Heart right ventricle (tissue), 16 donors: ENCODE results near the gene NECTIN3. TPM values are rescaled to one million over a fixed set of nuclear protein-coding genes. Genes with fewer than 3 reads are reported as not detected.

Experiments used
- ATAC-seq, 8 donors: fragments of 200-7000 bp; cut with Tn5 transposase; one replicate each; pipeline ENCODE4 v1.9.1; 2020; ENCODE audit warnings: mild to moderate bottlenecking in 8 of 8, moderate library complexity in 8 of 8, moderate number of reproducible peaks in 1 of 8
- DNase-seq, 2 donors: peaks; one replicate each; pipeline ENCODE4 v3.0.0-alpha.2; 2020
- H3K27ac ChIP-seq, 10 donors: fragments of 200-600 bp; sonication (generic) in 2 of 10; one replicate each; pipeline versions ENCODE4 v1.5.0 to v1.8.0; 2020 to 2022; ENCODE audit warnings: mild to moderate bottlenecking in 3 of 10
- H3K27me3 ChIP-seq, 7 donors: fragments of 200-600 bp; one replicate each; pipeline ENCODE4 v1.8.0; 2021 to 2022; ENCODE audit warnings: mild to moderate bottlenecking in 2 of 7
- H3K36me3 ChIP-seq, 9 donors: fragments of 200-600 bp; sonication (generic) in 1 of 9; one replicate each; pipeline versions ENCODE4 v1.5.0 to v1.8.0; 2020 to 2022; ENCODE audit warnings: mild to moderate bottlenecking in 2 of 9
- H3K4me1 ChIP-seq, 9 donors: fragments of 200-600 bp; sonication (generic) in 1 of 9; one replicate each; pipeline versions ENCODE4 v1.5.0 to v1.8.0; 2020 to 2022; ENCODE audit warnings: mild to moderate bottlenecking in 4 of 9
- H3K4me3 ChIP-seq, 10 donors: fragments of 200-600 bp; sonication (generic) in 2 of 10; one replicate each; pipeline versions ENCODE4 v1.5.0 to v1.8.0; 2020 to 2022; ENCODE audit warnings: mild to moderate bottlenecking in 7 of 10, moderate library complexity in 2 of 10
- H3K9me3 ChIP-seq, 11 donors: fragments of 200-600 bp in 10 of 11; sonication (generic) in 2 of 11; one replicate each; pipeline versions ENCODE4 v1.5.0 to v1.8.0; 2013 to 2022; ENCODE audit warnings: mild to moderate bottlenecking in 2 of 11, control low read depth in 1 of 11, moderate library complexity in 1 of 11
- CTCF ChIP-seq, 9 donors: fragments of 200-600 bp; sonication (generic) in 2 of 9; IDR thresholded peaks; one replicate each; pipeline versions ENCODE4 v1.5.0 to v1.8.0; 2021 to 2022; ENCODE audit warnings: antibody characterized with exemption in 9 of 9, mild to moderate bottlenecking in 5 of 9, moderate library complexity in 1 of 9
- WGBS, 2 donors: extraction: QIAGEN DNeasy Blood & Tissue Kit; methylation state at CpG; one replicate each; pipeline ENCODE4 v1.1.7; 2013; ENCODE audit warnings: inconsistent platforms in 1 of 2; 5-methylcytosine and 5-hydroxymethylcytosine counted together
- intact Hi-C, 10 donors: fragments of 100-400 bp; cut with DNase I; formaldehyde crosslinking; loops; one replicate each; pipeline versions ENCODE4 v1.11.1 to v1.14.2; 2022
- polyA plus RNA-seq, 2 donors: library from polyadenylated mRNA; stranded (reverse); fragments of 200-250 nt; gene quantifications; one replicate each; pipeline ENCODE4 v1.2.3, GENCODE V29; 2013
- total RNA-seq, 10 donors: library from RNA; stranded (reverse); fragmentation: NEBNext Ultra II Directional in 3 of 10; extraction: Animal tissue kit (Norgen Biotek cat#: 25700) in 3 of 10; gene quantifications; one replicate each; pipeline versions ENCODE4 v1.2.1 to v1.2.4, GENCODE V29; 2021 to 2023
- donor health status: Arrhythmogenic right ventricular cardiomyopathy.
- donor health status: ischemic (EF 13 %, LVEDD 7.1; RV severe dilation, severe dysfunction).
- donor health status: healthy with polysubstance abuse.
- donor health status: DM: no; HTN: yes; CAD: no.
- donor health status: DM: no; HTN: no; CAD: no.
- donor health status: ischemic (EF 25% LVEDD 6.9; RV normal size, moderate dysfunction).
- donor health status: ischemic (EF 25% LVEDD 5.7; RV mildly dilated, moderate dysfunction).
- donor health status: healthy.
- donor health status: DM: yes; HTN: yes; CAD: no.
- donor health status: Ischemic cardiomyopathy.
- donor health status: ischemic (EF 35%, LVEDD 5.7; RV mildly dilated, moderate dysfunction).
- donor health status: nonischemic (EF 11% LVEDD 7.7; RV severe dilation, severe dysfunction).
- donor health status: DM: yes; HTN: yes; CAD: no.
- donor health status: PGD.
- donor health status: ischemic (EF 29% LVEDD 5.4; RV normal size, mild dysfunction).
- donor health status: nonischemic (EF 23%, LVEDD 6.1; RV moderate dilation, normal function).

NECTIN3 gene
- total and polyA plus RNA-seq, 12 donors = 2.6 to 11.5 (median 7.8) TPM

GRCh38 chr3:111193472-111193871 is 121.9 kb downstream of the NECTIN3 start:
- Histone ChIP-seq H3K27me3 (no peaks in the 10 kb centered on the region), H3K36me3 (peaks cover 0 to 57% (median 0%) of the 10 kb centered on the region in 9 donors), H3K4me1 (no peaks in the 10 kb centered on the region), H3K4me3 (no peak overlapping the region), H3K9me3 (no peaks in the 10 kb centered on the region), H3K27ac (no peak overlapping the region)
- ATAC-seq = no peak
- no peak for DNase-seq
- 81 to 83% methylated on average over 3 of the region's 3 CpGs for WGBS, 2 donors
- intact Hi-C loops = no loop called here
- no peak for TF ChIP-seq CTCF (IDR thresholded peaks at IDR 0.05)

- Histone ChIP-seq H3K27ac (no peak overlapping the region), H3K9me3 (no peaks in the 10 kb centered on the region), H3K4me3 (no peak overlapping the region), H3K27me3 (no peaks in the 10 kb centered on the region), H3K4me1 (no peaks in the 10 kb centered on the region), H3K36me3 (peaks cover 0 to 57% (median 0%) of the 10 kb centered on the region in 9 donors)
- ATAC-seq = no peak
- TF ChIP-seq CTCF (IDR thresholded peaks at IDR 0.05) = no peak
- WGBS, 2 donors = 97 to 98% methylated on average over 1 of the region's 1 CpG
- DNase-seq = no peak
- intact Hi-C loops = no loop called here
Measured at GRCh38 chr3:111194048-111194447, 122.4 kb downstream of the NECTIN3 start.

- intact Hi-C loops = no loop called here
- Histone ChIP-seq H3K9me3 (no peaks in the 10 kb centered on the region), H3K27ac (no peak overlapping the region), H3K27me3 (no peaks in the 10 kb centered on the region), H3K36me3 (peaks cover 0 to 46% (median 0%) of the 10 kb centered on the region in 9 donors), H3K4me1 (no peaks in the 10 kb centered on the region), H3K4me3 (no peak overlapping the region)
- 62 to 76% methylated on average over 3 of the region's 3 CpGs for WGBS, 2 donors
- no peak for ATAC-seq
- no peak for TF ChIP-seq CTCF (IDR thresholded peaks at IDR 0.05)
- no peak for DNase-seq
Measured at GRCh38 chr3:111197485-111197884, 125.9 kb downstream of the NECTIN3 start.

- H3K27ac ChIP-seq = no peak overlapping the region
- DNase-seq (no peak), ATAC-seq (no peak)
- H3K27me3 ChIP-seq = no peaks in the 10 kb centered on the region
- H3K36me3 ChIP-seq = peaks cover 0 to 21% (median 0%) of the 10 kb centered on the region in 9 donors
- intact Hi-C loops = no loop called here
- no peaks in the 10 kb centered on the region for H3K4me1 ChIP-seq
- H3K9me3 ChIP-seq = no peaks in the 10 kb centered on the region
- no peak overlapping the region for H3K4me3 ChIP-seq
- TF ChIP-seq CTCF (IDR thresholded peaks at IDR 0.05) = no peak
Measured at GRCh38 chr3:111200027-111200426, 128.4 kb downstream of the NECTIN3 start.
